Measurements from ENCODE around the gene SGPP1. TPM values are rescaled to one million over a fixed set of nuclear protein-coding genes. Genes with fewer than 3 reads are reported as not detected.

SGPP1 gene, protein sequence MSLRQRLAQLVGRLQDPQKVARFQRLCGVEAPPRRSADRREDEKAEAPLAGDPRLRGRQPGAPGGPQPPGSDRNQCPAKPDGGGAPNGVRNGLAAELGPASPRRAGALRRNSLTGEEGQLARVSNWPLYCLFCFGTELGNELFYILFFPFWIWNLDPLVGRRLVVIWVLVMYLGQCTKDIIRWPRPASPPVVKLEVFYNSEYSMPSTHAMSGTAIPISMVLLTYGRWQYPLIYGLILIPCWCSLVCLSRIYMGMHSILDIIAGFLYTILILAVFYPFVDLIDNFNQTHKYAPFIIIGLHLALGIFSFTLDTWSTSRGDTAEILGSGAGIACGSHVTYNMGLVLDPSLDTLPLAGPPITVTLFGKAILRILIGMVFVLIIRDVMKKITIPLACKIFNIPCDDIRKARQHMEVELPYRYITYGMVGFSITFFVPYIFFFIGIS
- 6.6 TPM for polyA plus RNA-seq (2013, experiment 1 of 2)
- 6.7 TPM for polyA plus RNA-seq (2013, experiment 2 of 2)

DNA sequence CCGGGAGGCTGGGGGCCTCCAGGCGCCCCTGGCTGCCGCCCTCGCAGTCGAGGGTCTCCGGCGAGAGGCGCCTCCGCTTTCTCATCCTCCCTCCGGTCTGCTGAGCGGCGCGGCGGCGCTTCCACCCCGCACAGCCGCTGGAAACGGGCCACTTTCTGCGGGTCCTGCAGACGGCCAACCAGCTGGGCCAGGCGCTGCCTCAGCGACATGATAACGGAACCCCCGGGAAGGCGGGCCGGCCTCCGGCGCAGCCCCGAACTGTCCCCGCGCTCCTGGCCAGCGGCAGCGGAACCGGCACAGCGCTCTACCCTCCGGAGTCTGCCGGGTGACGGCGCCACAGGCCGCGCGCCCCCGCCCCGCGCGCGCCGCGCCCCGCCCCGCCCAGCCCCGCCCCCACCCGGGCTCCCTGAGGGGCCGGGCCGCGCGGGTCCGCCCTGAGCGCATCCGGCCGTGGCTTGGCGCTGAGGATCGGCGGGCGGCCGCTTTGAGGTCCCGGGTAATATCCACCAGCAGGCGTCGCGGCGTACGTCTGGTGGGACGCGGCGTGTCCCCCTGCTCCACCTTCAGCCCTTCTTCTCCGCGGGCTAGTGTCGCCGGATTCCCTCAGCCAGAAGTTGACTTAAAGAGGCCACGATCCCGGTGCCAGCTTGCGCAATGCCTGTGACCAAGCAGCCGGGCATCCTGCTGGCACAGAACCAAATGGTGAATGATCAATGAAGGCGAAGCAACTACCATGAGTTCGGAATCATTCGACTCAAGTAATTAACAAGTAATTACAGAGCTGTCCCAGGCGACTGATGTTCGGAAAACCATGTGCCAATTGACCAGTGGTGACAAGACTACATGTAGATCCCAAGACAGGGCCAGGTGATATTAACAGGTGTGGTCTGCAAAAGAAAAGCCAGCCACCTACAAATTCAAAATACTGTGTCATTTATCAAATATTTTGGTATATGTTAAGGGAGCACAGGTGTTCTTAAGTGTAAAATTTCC, at the start of gene SGPP1:
Gene SGPP1 (minus strand): TSS at position 330 of the 993 bp plus-strand sequence. CDS start 121 bp downstream, at position 209.
- peak within 1 kb of the TSS; percentile 93 for H3K9ac ChIP-seq (ENCODE audit: low read depth, low read length, poor library complexity)
- peak within 1 kb of the TSS; percentile 77 for H3K4me2 ChIP-seq (ENCODE audit: insufficient read depth, low read length, poor library complexity, severe bottlenecking)
- H3K79me1 ChIP-seq (ENCODE audit: low read depth, low read length) = no peaks in the 10 kb centered on the region
- H2BK12ac ChIP-seq (ENCODE audit: low read length) = no peak within 1 kb of the TSS
- no peak within 1 kb of the TSS for H2AK5ac ChIP-seq (ENCODE audit: low read depth, low read length)
- peak; percentile 65 for DNase-seq (ENCODE audit: low spot score)
- no peaks in the 10 kb centered on the region for H3K36me3 ChIP-seq (replicated peaks in 1 of 2; ENCODE audit: control insufficient read depth in 2 of 2, insufficient read depth in 2 of 2, low read length in 2 of 2)
- peak within 1 kb of the TSS; percentile 28 for H3K14ac ChIP-seq (ENCODE audit: low read length)
- no CpG with 5 or more reads among the region's 88 CpGs for WGBS, 2 donors (ENCODE audit: extremely low coverage in 2 of 2, insufficient read length in 2 of 2, insufficient replicate concordance in 1 of 2)
- no peak within 1 kb of the TSS for H2BK120ac ChIP-seq (ENCODE audit: low read depth, low read length)
- peak within 1 kb of the TSS; percentile 32 for H3K23ac ChIP-seq (ENCODE audit: low read depth, low read length, poor library complexity)
- no peak within 1 kb of the TSS for H4K91ac ChIP-seq (ENCODE audit: low read depth, low read length, poor library complexity)
- H3K27me3 ChIP-seq (ENCODE audit: control insufficient read depth in 3 of 3, insufficient read depth in 3 of 3, low read depth in 1 of 3, low read length in 3 of 3) = peaks cover 0 to 27% (median 14%) of the 10 kb centered on the region in 3 experiments
- H2AFZ ChIP-seq (ENCODE audit: low read length) = peak within 1 kb of the TSS; percentile 100
- H2BK5ac ChIP-seq (ENCODE audit: low read length) = peak within 1 kb of the TSS; percentile 2
- no peak within 1 kb of the TSS for H3K27ac ChIP-seq (replicated peaks; ENCODE audit: low read length)
- peaks cover 2 to 13% of the 10 kb centered on the region in 2 donors for H3K4me1 ChIP-seq (ENCODE audit: control insufficient read depth in 2 of 2, insufficient read depth in 1 of 2, low read depth in 1 of 2, low read length in 2 of 2)
- peak within 1 kb of the TSS; percentile 72 to 87 for H3K4me3 ChIP-seq (ENCODE audit: low read length in 2 of 2)
- no peak within 1 kb of the TSS for H2BK15ac ChIP-seq (ENCODE audit: low read length)
- H3K18ac ChIP-seq (ENCODE audit: low read length) = peak within 1 kb of the TSS; percentile 91
- H4K8ac ChIP-seq (ENCODE audit: low read depth, low read length) = no peak within 1 kb of the TSS
- H3K9me3 ChIP-seq (replicated peaks in 1 of 2; ENCODE audit: control insufficient read depth in 2 of 2, insufficient read depth in 1 of 2, low read depth in 1 of 2, low read length in 2 of 2) = no peaks in the 10 kb centered on the region
- H3K4ac ChIP-seq (ENCODE audit: low read length) = no peak within 1 kb of the TSS

DNA sequence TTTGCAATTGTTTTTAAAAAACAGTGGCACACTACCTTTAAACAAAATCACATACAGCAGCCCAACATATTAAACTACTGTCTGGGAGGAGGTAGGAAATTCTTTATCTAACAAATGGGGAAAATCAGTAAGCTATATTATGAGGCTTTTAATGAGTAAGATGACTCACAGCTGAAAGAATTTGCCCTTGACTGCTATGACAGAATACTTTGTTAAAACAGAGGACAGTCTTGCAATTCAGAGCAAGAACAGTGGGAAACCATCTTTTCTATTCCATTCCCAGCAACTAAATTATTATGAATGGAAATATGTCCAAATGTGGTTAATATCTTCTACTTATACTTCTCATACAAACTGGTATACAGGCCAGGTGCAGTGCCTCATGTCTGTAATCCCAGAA, 49.2 kb upstream of the SGPP1 start:
- Histone ChIP-seq H3K27me3 (ENCODE audit: control insufficient read depth in 3 of 3, insufficient read depth in 3 of 3, low read depth in 1 of 3, low read length in 3 of 3) (no peaks in the 10 kb centered on the region), H4K8ac (ENCODE audit: low read depth, low read length) (no peak overlapping the region), H2BK15ac (ENCODE audit: low read length) (no peak overlapping the region), H3K36me3 (replicated peaks in 1 of 2; ENCODE audit: control insufficient read depth in 2 of 2, insufficient read depth in 2 of 2, low read length in 2 of 2) (no peaks in the 10 kb centered on the region), H3K27ac (replicated peaks; ENCODE audit: low read length) (no peak overlapping the region), H3K23ac (ENCODE audit: low read depth, low read length, poor library complexity) (no peak overlapping the region), H2BK12ac (ENCODE audit: low read length) (no peak overlapping the region), H3K9ac (ENCODE audit: low read depth, low read length, poor library complexity) (no peak overlapping the region), H3K4me2 (ENCODE audit: insufficient read depth, low read length, poor library complexity, severe bottlenecking) (no peak overlapping the region), H3K4me1 (ENCODE audit: control insufficient read depth in 2 of 2, insufficient read depth in 1 of 2, low read depth in 1 of 2, low read length in 2 of 2) (no peaks in the 10 kb centered on the region), H4K91ac (ENCODE audit: low read depth, low read length, poor library complexity) (no peak overlapping the region), H3K4me3 (ENCODE audit: low read length in 2 of 2) (no peak overlapping the region), H3K79me1 (ENCODE audit: low read depth, low read length) (no peaks in the 10 kb centered on the region), H3K18ac (ENCODE audit: low read length) (no peak overlapping the region), H3K4ac (ENCODE audit: low read length) (no peak overlapping the region), H2BK5ac (ENCODE audit: low read length) (no peak overlapping the region), H2AFZ (ENCODE audit: low read length) (no peak overlapping the region), H2AK5ac (ENCODE audit: low read depth, low read length) (no peak overlapping the region), H3K14ac (ENCODE audit: low read length) (no peak overlapping the region), H3K9me3 (replicated peaks in 1 of 2; ENCODE audit: control insufficient read depth in 2 of 2, insufficient read depth in 1 of 2, low read depth in 1 of 2, low read length in 2 of 2) (no peaks in the 10 kb centered on the region), H2BK120ac (ENCODE audit: low read depth, low read length) (no peak overlapping the region)
- no peak for DNase-seq (ENCODE audit: low spot score)

DNA sequence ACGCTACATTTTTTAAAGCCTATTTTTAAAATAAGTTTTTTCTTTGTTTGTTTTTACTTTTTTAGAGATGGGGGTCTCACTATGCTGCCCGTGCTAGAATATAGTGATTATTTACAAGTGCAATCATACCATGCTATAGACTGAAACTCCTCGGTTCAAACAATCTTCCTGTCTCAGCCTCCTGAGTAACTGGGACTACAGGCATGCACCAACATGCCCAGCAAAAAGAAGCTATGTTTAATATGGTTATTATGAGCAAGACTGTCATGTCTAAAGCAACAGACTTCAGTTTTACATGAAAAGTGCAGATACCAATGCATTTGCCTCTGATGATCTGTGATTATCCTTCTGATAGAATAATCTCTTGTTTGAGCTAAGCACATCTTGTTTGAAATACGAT, 45.6 kb upstream of the SGPP1 start:
- no peaks in the 10 kb centered on the region for H3K36me3 ChIP-seq (replicated peaks in 1 of 2; ENCODE audit: control insufficient read depth in 2 of 2, insufficient read depth in 2 of 2, low read length in 2 of 2)
- no peak overlapping the region for H3K27ac ChIP-seq (replicated peaks; ENCODE audit: low read length)

More for the DNA sequence above, 45.6 kb upstream of the SGPP1 start:
- H3K9me3 ChIP-seq (replicated peaks in 1 of 2; ENCODE audit: control insufficient read depth in 2 of 2, insufficient read depth in 1 of 2, low read depth in 1 of 2, low read length in 2 of 2) = no peaks in the 10 kb centered on the region
- no peak overlapping the region for H2BK5ac ChIP-seq (ENCODE audit: low read length)
- no peaks in the 10 kb centered on the region for H3K4me1 ChIP-seq (ENCODE audit: control insufficient read depth in 2 of 2, insufficient read depth in 1 of 2, low read depth in 1 of 2, low read length in 2 of 2)
- H2AK5ac ChIP-seq (ENCODE audit: low read depth, low read length) = no peak overlapping the region
- no CpG with 5 or more reads among the region's 4 CpGs for WGBS, 2 donors (ENCODE audit: extremely low coverage in 2 of 2, insufficient read length in 2 of 2, insufficient replicate concordance in 1 of 2)
- no peak overlapping the region for H2BK120ac ChIP-seq (ENCODE audit: low read depth, low read length)
- H2AFZ ChIP-seq (ENCODE audit: low read length) = peak overlapping the region; percentile 13
- H3K23ac ChIP-seq (ENCODE audit: low read depth, low read length, poor library complexity) = no peak overlapping the region
- no peak overlapping the region for H3K9ac ChIP-seq (ENCODE audit: low read depth, low read length, poor library complexity)
- no peak overlapping the region for H3K18ac ChIP-seq (ENCODE audit: low read length)
- no peak overlapping the region for H2BK15ac ChIP-seq (ENCODE audit: low read length)
- no peak overlapping the region for H3K4me3 ChIP-seq (ENCODE audit: low read length in 2 of 2)
- H3K27me3 ChIP-seq (ENCODE audit: control insufficient read depth in 3 of 3, insufficient read depth in 3 of 3, low read depth in 1 of 3, low read length in 3 of 3) = no peaks in the 10 kb centered on the region
- no peak overlapping the region for H3K4me2 ChIP-seq (ENCODE audit: insufficient read depth, low read length, poor library complexity, severe bottlenecking)
- H3K14ac ChIP-seq (ENCODE audit: low read length) = no peak overlapping the region
- H3K79me1 ChIP-seq (ENCODE audit: low read depth, low read length) = no peaks in the 10 kb centered on the region
- H4K8ac ChIP-seq (ENCODE audit: low read depth, low read length) = no peak overlapping the region
- H3K4ac ChIP-seq (ENCODE audit: low read length) = no peak overlapping the region
- DNase-seq (ENCODE audit: low spot score) = no peak
- H4K91ac ChIP-seq (ENCODE audit: low read depth, low read length, poor library complexity) = no peak overlapping the region
- H2BK12ac ChIP-seq (ENCODE audit: low read length) = no peak overlapping the region

Measured in neuronal stem cell (in vitro differentiated cells).